GM12891 (cell line): Measurements from ENCODE around the gene NELFCD.
"Not testable (repeated sequence)": the region's sequence is repeated elsewhere in the genome, so short reads cannot be mapped to it uniquely, and the experiment has no call there.

Experiments
- DNase-seq: peaks from one replicate; pipeline ENCODE4 v3.0.0; 2011; ENCODE audit warnings: low spot score; ENCODE audit not compliant: insufficient read length
- FAIRE-seq: peaks from 2 replicates; lab custom pipeline; 2011; peaks lifted over from hg19 to GRCh38; lab: Jason Lieb, UNC
- PAX5 ChIP-seq: IDR thresholded peaks from 2 replicates; pipeline ENCODE4 v1.6.1; 2011; ENCODE audit warnings: low read length, moderate library complexity, mild to moderate bottlenecking; ENCODE audit not compliant: insufficient read depth, severe bottlenecking
- POLR2A ChIP-seq: IDR thresholded peaks from 2 replicates; pipeline ENCODE4 v1.6.1; 2011; ENCODE audit warnings: low read depth, low read length, control low read depth
- POLR2AphosphoS5 ChIP-seq: IDR thresholded peaks from 2 replicates; pipeline ENCODE4 v1.6.1; 2011; ENCODE audit warnings: low read depth, low read length, control low read depth
- POU2F2 ChIP-seq: IDR thresholded peaks from 2 replicates; pipeline ENCODE4 v1.6.1; 2011; ENCODE audit warnings: low read depth, mild to moderate bottlenecking, control low read depth, low read length, moderate library complexity
- SPI1 ChIP-seq: IDR thresholded peaks from 2 replicates; pipeline ENCODE4 v1.6.1; 2011; ENCODE audit warnings: low read depth, low read length, control low read depth
- TAF1 ChIP-seq: IDR thresholded peaks from 2 replicates; pipeline ENCODE4 v1.6.1; 2011; ENCODE audit warnings: low read depth, low read length, control low read depth

The NELFCD gene

DNA sequence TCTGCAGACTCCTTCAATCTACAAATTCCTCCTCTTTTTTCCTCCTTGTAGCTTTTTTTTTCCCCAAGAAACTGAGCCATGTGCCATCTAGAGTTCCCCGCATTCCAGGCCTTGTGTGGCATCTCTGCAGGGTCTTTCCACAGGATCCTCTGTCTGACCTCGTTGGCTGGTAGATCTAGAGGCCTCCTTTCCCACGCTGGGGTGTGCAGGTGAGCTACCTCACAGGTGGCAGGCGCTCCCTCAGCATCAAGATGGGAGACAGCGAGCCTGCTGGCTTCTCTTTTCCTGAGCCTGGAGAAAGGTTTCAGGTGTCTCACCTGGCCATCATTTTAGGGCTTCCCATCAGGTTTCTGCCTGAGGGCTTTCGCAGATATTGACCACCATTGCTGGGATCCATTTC, 9.6 kb upstream of the NELFCD start:
- TF ChIP-seq SPI1, result no peak
- no peak for TF ChIP-seq PAX5
- TF ChIP-seq POLR2A, result no peak
- no peak for TF ChIP-seq TAF1
- TF ChIP-seq POLR2AphosphoS5, result no peak
- no peak for TF ChIP-seq POU2F2
- no peak for FAIRE-seq
- no peak for DNase-seq

DNA sequence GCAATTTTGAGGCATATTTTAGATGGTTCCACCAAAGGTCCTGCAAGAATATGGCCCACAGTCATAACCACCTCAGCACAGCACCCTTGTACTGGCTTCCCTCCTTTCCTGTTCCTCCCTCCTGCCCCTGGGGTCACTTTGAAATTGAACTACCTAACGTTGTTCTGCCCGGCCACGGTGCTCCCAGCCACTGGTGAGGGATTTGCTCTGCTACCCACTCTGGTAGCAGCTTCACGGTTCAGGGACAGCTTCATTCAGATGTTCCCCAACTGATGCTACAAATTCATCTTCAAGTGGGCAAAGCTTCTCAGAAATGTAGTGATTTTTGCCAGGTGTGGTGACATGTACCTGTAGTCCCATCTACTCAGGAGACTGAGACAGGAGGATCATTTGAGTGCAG, 7.9 kb upstream of the NELFCD start:
- no peak for DNase-seq
- FAIRE-seq, result no peak
- TF ChIP-seq POLR2A, result no peak
- no peak for TF ChIP-seq TAF1
- no peak for TF ChIP-seq POU2F2
- TF ChIP-seq POLR2AphosphoS5, result no peak
- no peak for TF ChIP-seq SPI1
- no peak for TF ChIP-seq PAX5

DNA sequence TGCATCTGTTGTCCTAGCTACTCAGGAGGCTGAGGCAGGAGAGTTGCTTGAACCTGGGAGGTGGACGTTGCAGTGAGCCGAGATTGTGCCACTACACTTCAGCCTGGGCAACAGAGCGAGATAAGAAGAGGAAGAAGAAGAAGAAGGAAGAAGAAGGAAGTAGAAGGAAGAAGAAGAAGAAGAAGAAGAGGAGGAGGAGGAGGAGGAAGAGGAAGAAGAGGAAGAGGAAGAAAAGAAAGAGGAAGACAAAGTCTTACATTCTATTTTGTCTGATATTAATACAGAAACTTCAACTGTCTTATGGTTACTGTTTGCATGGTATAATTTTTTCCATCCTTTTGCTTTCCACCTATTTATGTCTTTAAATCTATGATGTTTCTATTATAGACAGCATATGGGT, 7.2 kb upstream of the NELFCD start:
- FAIRE-seq (no peak), DNase-seq (no peak)
- no peak for TF ChIP-seq POU2F2

- FAIRE-seq, result no peak
- no peak for TF ChIP-seq PAX5
- TF ChIP-seq TAF1, result no peak
- TF ChIP-seq SPI1, result no peak
- no peak for TF ChIP-seq POLR2AphosphoS5
- no peak for TF ChIP-seq POLR2A
- TF ChIP-seq POU2F2, result no peak
- DNase-seq, result no peak
These were observed 5.7 kb upstream of the NELFCD start for GRCh38 chr20:58975353-58975752.

- FAIRE-seq, result no peak
These were observed 4.9 kb upstream of the NELFCD start for GRCh38 chr20:58976061-58976730.

GRCh38 chr20:58978351-58979190, 2.5 kb upstream of the NELFCD start:
- no peak for DNase-seq
- TF ChIP-seq SPI1 (peak; percentile 70), POLR2AphosphoS5 (no peak), PAX5 (no peak)
- FAIRE-seq, result peak; percentile 66

More at GRCh38 chr20:58976061-58976730, 4.9 kb upstream of the NELFCD start:
- DNase-seq, result no peak
- no peak for TF ChIP-seq PAX5
- no peak for TF ChIP-seq POLR2A
- no peak for TF ChIP-seq POU2F2
- TF ChIP-seq TAF1, result no peak
- TF ChIP-seq POLR2AphosphoS5, result no peak
- TF ChIP-seq SPI1, result 0 out of 2 replicates have a peak, but pooled peaks have one; percentile 1

- no peak for FAIRE-seq
- DNase-seq, result no peak
- TF ChIP-seq POLR2AphosphoS5 (no peak), POU2F2 (no peak), PAX5 (no peak), SPI1 (no peak), POLR2A (no peak), TAF1 (no peak)
These were observed 740 bp downstream of the NELFCD start for GRCh38 chr20:58981628-58982364.

GRCh38 chr20:58982406-58983114, 1.5 kb downstream of the NELFCD start:
- DNase-seq, result no peak

DNA sequence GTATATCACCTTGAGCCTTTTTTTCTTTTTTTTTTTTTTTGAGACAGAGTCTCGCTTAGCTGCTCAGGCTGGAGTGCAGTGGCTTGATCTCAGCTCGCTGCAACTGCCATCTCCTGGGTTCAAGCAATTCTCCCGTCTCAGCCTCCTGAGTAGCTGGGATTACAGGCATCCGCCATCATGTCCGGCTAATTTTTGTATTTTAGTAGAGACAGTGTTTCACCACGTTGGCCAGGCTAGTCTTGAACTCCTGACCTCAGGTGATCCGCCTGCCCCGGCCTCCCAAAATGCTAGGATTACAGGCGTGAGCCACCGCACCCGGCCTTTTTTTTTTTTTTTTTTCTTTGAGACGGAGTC, 2.0 kb downstream of the NELFCD start:
- not testable (repeated sequence) for DNase-seq, FAIRE-seq

More at GRCh38 chr20:58982406-58983114, 1.5 kb downstream of the NELFCD start:
- FAIRE-seq, result no peak
- no peak for TF ChIP-seq POU2F2
- TF ChIP-seq PAX5, result no peak
- TF ChIP-seq TAF1, result no peak
- TF ChIP-seq SPI1, result no peak
- TF ChIP-seq POLR2A, result no peak
- TF ChIP-seq POLR2AphosphoS5, result no peak
